Measurements from ENCODE around the gene SRGAP2C.

Gene SRGAP2C

DNA sequence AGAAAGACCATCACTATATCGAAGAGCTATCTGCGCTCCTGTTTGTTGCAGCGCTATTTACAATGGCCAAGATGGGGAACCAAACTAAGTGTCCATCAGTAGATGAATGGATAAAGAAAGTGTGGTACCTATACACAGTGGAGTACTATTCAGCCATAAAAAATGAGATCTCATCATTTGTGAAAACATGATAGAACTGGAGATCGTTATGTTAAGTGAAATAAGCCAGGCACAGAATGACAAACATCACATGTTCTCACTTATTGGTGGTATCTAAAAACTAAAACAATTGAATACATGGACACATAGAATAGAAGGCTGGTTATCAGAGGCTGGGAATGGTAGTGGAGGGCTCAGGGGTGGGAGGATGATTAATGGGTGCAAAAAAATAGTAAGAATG, 256.2 kb downstream of the SRGAP2C start:
- no peak for DNase-seq

Measured in CD4-positive, alpha-beta T cell treated with Interleukin-12 subunit alpha and Interleukin-12 subunit beta, for 1 hour (primary cell).